HG02852 (cell line): ENCODE measurements around the gene SSBP3.

ENCODE experiments used
- ATAC-seq: cut with Tn5 transposase; IDR thresholded peaks from one replicate; pipeline ENCODE4 v1.9.1; 2021; ENCODE audit warnings: mild to moderate bottlenecking, moderate library complexity; ENCODE audit not compliant: unreplicated experiment

Gene SSBP3

DNA sequence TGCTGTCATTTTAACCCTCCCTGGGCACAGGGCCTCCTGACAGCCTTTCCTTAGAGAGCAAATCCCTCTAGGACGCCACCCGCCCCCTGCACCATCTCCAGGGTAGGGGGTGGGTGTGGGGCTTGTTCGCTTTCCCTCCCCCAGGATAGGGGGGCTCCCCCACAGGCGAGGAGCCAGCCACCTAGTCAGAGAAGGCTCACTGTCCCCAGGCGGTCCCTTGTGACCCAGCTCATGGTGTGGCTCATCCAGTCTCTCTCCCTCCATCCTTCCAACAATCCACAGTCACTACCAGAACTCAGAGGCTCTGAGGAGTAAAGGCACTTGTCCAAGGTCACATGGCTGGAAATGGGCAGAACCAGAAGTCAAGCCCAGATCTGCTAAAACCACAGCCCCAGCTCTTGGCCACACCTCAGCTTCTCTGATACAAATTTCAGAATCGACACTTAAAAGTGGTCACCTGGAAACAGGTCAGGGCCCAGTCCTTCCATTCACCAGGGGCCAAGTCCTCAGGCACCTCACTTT lies 116.4 kb downstream of the SSBP3 start:
- ATAC-seq, result no peak

GRCh38 chr1:54287801-54288211 lies 118.4 kb downstream of the SSBP3 start:
- ATAC-seq, result no peak

GRCh38 chr1:54287176-54287650 lies 119.0 kb downstream of the SSBP3 start:
- ATAC-seq, result peak; percentile 44

- ATAC-seq, result no peak
Observed at GRCh38 chr1:54285815-54286345, 120.3 kb downstream of the SSBP3 start.

DNA sequence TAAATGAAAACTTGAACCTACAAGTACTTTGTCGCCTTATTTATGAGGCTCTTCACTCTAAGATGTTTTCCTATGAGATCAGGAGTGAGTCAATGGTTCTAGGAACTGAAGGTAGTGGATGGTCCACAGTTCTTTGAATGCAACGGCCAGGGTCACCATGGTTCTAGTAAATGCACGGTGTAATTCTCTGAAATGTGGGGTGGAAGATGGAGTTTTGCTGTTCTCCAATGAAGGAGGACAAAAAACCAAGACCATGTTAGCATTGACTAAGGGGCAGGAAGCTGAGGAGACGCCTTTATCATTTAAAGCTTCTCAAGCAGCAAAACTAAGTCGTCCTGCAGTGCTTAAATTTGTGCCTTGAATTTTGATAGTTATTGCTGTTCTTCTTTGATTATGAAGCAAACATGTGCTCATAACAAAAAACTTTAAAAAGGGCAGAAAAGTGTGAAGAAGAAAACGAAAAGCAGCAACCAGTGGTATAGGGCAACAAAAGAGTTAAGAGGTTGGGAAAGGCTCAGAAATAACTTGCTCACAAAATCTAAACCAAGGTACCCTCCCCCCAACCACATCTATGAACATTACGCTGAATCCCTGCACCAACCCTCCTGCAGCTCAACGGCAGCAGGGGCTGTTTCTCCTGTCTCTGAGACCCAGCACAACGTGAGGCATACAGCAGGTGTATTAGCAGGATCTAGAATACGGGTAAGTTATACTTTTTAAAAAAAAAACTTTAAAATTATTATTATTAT lies 121.2 kb downstream of the SSBP3 start:
- ATAC-seq, result no peak

GRCh38 chr1:54283635-54284385 lies 122.4 kb downstream of the SSBP3 start:
- no peak for ATAC-seq

- no peak for ATAC-seq
Observed at GRCh38 chr1:54282101-54282847, 123.9 kb downstream of the SSBP3 start.

DNA sequence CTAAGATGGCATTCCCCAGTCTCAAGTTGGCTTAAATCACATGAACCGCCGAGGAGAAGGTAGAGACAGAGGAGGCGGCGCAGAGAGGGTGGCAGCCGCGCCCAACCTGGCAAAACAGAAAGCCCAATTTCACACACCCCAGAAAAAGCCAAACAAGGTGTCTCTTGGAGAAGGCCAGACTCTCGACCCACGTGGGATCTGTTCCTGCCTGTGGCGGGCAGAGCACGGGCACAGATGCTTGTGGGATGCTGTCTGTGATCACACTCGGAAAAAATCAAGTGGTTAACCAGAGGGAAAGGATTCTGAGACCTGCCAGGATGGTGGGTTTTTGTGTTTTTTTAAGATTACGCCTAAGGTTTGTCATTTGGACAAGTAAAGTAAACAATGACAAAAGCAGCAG lies 125.5 kb downstream of the SSBP3 start:
- ATAC-seq, result no peak

GRCh38 chr1:54279457-54279856 lies 126.7 kb downstream of the SSBP3 start:
- no peak for ATAC-seq

DNA sequence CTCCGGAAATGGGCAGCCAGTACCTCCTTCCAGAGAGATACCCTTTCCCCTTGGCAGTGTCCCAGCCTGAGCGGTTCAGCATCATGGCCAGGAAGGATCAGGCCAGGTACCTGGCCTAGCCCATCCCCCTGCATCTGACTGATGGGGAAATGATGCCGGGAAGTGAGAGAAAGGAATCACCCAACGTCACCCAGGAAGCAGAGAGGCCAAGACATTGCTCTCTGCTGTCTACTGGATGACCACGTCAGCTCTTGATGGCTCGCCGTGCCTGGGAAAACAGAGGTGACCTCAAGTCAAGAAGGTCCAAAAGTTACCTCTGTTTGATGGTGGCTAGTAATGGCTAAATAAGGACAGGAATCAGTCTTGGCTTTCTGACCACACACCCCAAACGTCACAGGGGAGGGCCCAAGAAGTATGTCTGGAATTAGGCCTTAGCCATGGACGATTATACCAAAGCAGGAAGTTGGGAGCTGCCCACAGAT lies 127.2 kb downstream of the SSBP3 start:
- ATAC-seq, result no peak

DNA sequence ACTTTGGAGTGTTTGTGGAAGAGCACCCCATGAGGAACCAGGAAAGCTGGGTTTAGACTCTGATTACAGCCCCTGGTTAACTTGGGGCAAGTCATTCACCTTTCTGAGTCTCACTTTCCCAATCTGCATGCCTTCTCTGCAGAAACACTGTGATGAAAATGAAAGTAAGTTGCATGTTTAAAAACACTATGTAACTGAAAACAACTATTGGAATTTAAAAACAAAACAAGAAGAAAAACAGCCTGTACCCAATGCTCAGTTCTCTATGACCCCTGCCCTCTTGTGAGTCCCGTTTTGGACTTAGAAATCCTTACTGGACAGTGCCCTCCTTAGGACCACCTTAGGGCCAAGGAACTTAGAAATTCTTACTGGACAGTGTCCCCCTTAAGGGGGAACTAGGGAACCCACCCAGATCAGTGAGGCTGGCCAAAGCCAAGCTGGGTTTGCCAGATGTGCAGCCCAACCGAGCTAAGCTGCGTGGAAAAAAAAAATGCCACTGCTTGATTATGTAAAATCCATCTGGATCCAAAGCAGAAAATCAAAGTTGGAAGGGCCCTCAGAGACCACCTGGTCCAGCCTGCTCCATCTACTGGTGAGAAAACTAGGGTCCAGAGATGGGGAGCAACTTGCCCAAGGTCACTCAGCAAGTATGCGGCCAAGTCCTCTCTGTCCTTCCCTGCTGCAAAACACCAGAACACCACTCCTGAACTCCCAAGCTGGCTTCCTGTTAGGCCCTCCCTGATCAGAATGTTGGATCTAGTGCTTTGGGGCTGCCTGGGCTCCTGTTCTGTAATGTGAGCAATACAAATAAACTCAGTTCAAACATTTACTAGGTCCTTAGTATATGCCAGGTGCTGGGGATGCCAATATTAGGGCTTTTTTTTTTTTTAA lies 128.5 kb downstream of the SSBP3 start:
- ATAC-seq, result no peak

GRCh38 chr1:54276617-54277450 lies 129.4 kb downstream of the SSBP3 start:
- ATAC-seq, result no peak

GRCh38 chr1:54275349-54275748 lies 130.8 kb downstream of the SSBP3 start:
- no peak for ATAC-seq

GRCh38 chr1:54274881-54275280 lies 131.3 kb downstream of the SSBP3 start:
- ATAC-seq, result no peak

DNA sequence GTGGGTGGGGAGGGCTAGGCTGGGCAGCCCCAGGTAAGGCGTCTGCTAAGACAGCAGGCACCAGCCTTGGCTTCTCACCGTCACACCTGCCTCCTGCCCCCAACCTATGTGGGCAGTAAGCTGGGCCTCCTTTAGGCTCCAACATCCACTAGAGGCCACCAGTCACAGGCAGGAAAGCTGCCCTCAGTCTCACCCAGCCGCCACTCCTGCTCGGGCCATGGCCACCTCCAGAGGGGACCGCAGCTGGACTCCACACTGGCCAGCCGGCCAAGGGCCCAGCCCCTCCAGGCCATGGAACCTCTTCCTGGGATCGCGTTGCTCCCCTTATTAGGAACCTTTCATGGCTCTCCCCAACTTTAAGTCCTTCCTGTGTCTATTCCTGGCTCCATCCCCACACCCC lies 131.7 kb downstream of the SSBP3 start:
- no peak for ATAC-seq

DNA sequence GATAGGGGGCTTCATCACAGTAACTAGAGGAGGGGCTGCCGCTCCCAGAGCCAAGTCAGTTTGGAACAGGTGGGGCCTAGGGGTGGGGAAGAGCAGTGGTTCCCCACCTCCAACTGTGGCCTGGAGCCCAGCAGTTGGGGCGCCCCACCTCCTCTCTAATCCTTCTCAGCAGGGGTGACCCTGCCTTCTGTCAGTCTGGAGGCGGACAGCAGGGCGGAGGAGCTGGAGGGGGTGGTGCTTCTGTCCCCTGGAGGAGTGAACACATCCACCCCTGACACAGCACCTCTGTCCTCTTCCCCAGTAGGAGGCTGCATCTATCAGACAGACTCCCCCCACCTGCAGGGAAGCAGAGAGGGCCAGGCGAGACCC lies 132.4 kb downstream of the SSBP3 start:
- no peak for ATAC-seq

- ATAC-seq, result no peak
Observed at GRCh38 chr1:54273092-54273794, 133.0 kb downstream of the SSBP3 start.

DNA sequence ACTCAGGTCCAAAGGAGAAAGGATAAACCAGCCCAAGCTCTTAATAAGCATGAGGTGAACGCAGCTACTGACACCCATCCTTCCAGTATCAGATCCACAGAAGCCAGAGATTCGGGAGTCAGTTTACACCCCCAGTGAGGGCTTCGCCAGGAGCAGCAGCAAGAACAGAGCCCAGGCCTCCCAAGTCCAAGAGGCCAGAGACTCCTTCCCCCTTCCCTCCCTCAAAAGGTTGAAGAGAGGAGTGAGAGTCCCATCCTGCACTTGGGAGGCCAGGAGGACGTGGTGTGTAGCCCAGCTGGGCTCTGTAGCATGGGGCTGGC lies 133.5 kb downstream of the SSBP3 start:
- ATAC-seq, result no peak

DNA sequence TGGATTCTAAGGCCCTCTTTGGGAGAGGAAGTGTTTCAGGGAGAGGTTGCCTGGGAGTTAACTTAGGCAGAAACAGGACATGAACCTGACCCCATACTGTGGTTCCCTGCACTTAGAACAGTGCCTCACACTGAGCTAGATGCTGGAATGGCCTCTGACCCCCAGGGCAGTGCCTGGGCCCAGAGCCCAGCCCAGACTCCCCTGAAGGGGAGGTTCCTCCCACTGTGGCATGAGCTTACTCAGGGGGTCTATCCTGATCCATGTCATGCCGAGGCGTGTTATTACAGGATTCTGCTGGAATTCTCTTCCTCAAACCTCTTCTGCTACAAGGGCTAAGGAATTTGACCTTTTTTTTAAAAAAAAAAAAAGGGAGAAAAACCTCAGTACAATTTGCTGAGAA lies 134.1 kb downstream of the SSBP3 start:
- ATAC-seq, result no peak
